ENCODE data around the gene OR52D1.
A peak's percentile ranks its signal among the peaks of the same experiment; 100 is the strongest.

OR52D1 gene

GRCh38 chr11:5473921-5474320, 14.6 kb upstream of the OR52D1 start:
- no peak for TF ChIP-seq CTCF (IDR thresholded peaks at IDR 0.05; ENCODE audit: borderline replicate concordance, insufficient read depth, low read depth, low read length)
- H3K4me3 ChIP-seq (ENCODE audit: low read depth, low read length): no peak overlapping the region

- TF ChIP-seq CTCF (IDR thresholded peaks at IDR 0.05; ENCODE audit: borderline replicate concordance, insufficient read depth, low read depth, low read length): peak; percentile 79
- H3K4me3 ChIP-seq (ENCODE audit: low read depth, low read length): no peak overlapping the region
Measured at GRCh38 chr11:5476186-5476819, 12.2 kb upstream of the OR52D1 start.

GRCh38 chr11:5486003-5486402, 2.5 kb upstream of the OR52D1 start:
- no peak for TF ChIP-seq CTCF (IDR thresholded peaks at IDR 0.05; ENCODE audit: borderline replicate concordance, insufficient read depth, low read depth, low read length)
- no peak overlapping the region for H3K4me3 ChIP-seq (ENCODE audit: low read depth, low read length)

- no peak for TF ChIP-seq CTCF (IDR thresholded peaks at IDR 0.05; ENCODE audit: borderline replicate concordance, insufficient read depth, low read depth, low read length)
- no peak overlapping the region for H3K4me3 ChIP-seq (ENCODE audit: low read depth, low read length)
Measured at GRCh38 chr11:5486421-5486820, 2.1 kb upstream of the OR52D1 start.

- no peak overlapping the region for H3K4me3 ChIP-seq (ENCODE audit: low read depth, low read length)
- TF ChIP-seq CTCF (IDR thresholded peaks at IDR 0.05; ENCODE audit: borderline replicate concordance, insufficient read depth, low read depth, low read length): no peak
Measured at GRCh38 chr11:5488798-5489399, 414 bp downstream of the OR52D1 start.

- no peak overlapping the region for H3K4me3 ChIP-seq (ENCODE audit: low read depth, low read length)
- TF ChIP-seq CTCF (IDR thresholded peaks at IDR 0.05; ENCODE audit: borderline replicate concordance, insufficient read depth, low read depth, low read length): no peak
Measured at GRCh38 chr11:5489576-5490357, 1.3 kb downstream of the OR52D1 start.

Measured in GM12875 (cell line).